ENCODE results near the gene ESRRA. TPM values are rescaled to one million over a fixed set of nuclear protein-coding genes. Genes with fewer than 3 reads are reported as not detected.
A peak's percentile ranks its signal among the peaks of the same experiment; 100 is the strongest.
"Not testable (repeated sequence)": the region's sequence is repeated elsewhere in the genome, so short reads cannot be mapped to it uniquely, and the experiment has no call there.

ESRRA gene
- total RNA-seq, 3 donors from 2014 or later: 81.5 to 93.4 (median 89.3) TPM

DNA sequence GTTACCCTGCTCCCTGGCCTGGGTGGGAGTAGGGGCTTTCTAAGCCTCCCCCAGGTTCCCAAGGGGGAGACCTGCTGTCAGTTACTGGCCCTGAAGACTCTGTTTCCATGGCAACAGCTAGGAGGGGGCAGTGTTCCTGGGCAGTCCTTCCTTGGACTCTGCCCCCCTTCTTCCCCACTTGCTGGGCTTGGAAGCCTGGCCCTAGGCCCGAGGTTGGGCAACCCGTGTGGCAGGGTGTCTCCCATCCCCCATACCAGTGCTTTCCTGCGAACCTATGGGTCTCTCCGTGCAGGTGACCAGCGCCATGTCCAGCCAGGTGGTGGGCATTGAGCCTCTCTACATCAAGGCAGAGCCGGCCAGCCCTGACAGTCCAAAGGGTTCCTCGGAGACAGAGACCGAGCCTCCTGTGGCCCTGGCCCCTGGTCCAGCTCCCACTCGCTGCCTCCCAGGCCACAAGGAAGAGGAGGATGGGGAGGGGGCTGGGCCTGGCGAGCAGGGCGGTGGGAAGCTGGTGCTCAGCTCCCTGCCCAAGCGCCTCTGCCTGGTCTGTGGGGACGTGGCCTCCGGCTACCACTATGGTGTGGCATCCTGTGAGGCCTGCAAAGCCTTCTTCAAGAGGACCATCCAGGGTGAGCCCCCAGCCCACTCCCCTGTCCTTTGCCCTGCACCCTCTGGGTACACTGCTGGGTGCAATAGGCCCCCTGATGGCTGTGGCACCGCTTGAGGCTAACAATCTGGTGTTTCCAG, 1.7 kb downstream of the ESRRA start:
- no peak for ATAC-seq
- Mint-ChIP-seq H3K27me3 (ENCODE audit: low read depth) (peaks cover under 1% of the 10 kb centered on the region), H3K36me3 (ENCODE audit: insufficient read depth) (peaks cover 7% of the 10 kb centered on the region), H3K4me3 (peak overlapping the region; percentile 99), H3K4me1 (ENCODE audit: low read depth) (peaks cover 26% of the 10 kb centered on the region), H3K9me3 (no peaks in the 10 kb centered on the region)
- DNase-seq: no peak

GRCh38 chr11:64307795-64308194, 2.5 kb downstream of the ESRRA start:
- Mint-ChIP-seq H3K4me1 (ENCODE audit: low read depth) (peaks cover 30% of the 10 kb centered on the region), H3K4me3 (peak overlapping the region; percentile 61)
- DNase-seq; ATAC-seq; H3K9me3 Mint-ChIP-seq; H3K36me3 Mint-ChIP-seq (ENCODE audit: insufficient read depth); H3K27me3 Mint-ChIP-seq (ENCODE audit: low read depth): not testable (repeated sequence)

DNA sequence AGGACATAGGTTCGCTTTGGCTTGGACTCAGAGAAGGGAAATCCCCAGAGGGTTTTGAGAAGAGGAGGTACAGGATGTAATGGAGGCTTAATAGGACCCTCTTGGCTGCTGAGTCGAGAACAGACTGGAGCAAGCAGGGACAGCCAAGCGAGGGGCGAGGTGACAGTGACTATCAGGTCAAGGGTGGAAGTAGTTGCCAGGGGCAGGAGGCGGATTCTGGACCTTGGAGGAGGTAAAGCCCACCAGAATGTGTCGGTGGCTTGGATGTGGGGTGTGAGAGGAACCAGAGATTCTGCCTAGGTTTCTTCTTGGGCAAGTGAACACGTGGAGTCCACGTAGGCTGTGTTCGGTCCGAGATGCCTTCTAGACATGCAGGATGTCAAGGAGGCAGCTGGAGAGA, 7.6 kb downstream of the ESRRA start:
- H3K4me1 Mint-ChIP-seq (ENCODE audit: low read depth): peaks cover 20% of the 10 kb centered on the region
- no peak for DNase-seq
- peaks cover 8% of the 10 kb centered on the region for H3K36me3 Mint-ChIP-seq (ENCODE audit: insufficient read depth)
- no peak for ATAC-seq
- no peaks in the 10 kb centered on the region for H3K27me3 Mint-ChIP-seq (ENCODE audit: low read depth)
- H3K4me3 Mint-ChIP-seq: no peak overlapping the region
- H3K9me3 Mint-ChIP-seq: no peaks in the 10 kb centered on the region

DNA sequence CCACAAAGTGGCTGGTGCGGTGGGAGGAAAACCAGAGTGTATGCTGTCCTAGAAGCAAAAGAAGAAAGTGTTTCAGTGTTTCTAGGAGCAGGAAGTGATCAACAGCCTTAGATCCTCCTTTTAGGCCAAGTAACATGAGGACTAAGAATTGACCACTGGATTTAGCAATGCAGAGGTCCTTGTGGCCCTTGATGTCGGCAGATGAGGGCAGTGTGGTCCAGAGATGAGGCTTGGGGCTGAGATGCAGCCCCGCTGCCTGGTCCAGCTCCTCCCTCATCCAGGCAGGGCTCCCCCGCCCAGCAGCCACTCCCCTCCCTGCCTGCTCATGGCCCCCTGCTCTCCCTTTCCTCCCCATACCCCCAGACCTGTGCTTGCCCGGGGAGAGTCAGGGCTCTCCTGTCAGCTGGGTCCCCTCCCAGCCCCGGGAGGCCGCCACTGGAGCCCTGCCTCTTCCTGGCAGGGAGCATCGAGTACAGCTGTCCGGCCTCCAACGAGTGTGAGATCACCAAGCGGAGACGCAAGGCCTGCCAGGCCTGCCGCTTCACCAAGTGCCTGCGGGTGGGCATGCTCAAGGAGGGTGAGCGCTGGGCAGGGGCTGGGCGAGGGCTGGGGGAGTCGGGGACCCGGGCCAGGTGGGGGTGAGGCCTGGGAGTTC, 8.3 kb downstream of the ESRRA start:
- Mint-ChIP-seq H3K9me3 (no peaks in the 10 kb centered on the region), H3K4me1 (ENCODE audit: low read depth) (peaks cover 22% of the 10 kb centered on the region), H3K27me3 (ENCODE audit: low read depth) (no peaks in the 10 kb centered on the region), H3K4me3 (no peak overlapping the region), H3K36me3 (ENCODE audit: insufficient read depth) (peaks cover 8% of the 10 kb centered on the region)
- ATAC-seq (no peak), DNase-seq (no peak)

DNA sequence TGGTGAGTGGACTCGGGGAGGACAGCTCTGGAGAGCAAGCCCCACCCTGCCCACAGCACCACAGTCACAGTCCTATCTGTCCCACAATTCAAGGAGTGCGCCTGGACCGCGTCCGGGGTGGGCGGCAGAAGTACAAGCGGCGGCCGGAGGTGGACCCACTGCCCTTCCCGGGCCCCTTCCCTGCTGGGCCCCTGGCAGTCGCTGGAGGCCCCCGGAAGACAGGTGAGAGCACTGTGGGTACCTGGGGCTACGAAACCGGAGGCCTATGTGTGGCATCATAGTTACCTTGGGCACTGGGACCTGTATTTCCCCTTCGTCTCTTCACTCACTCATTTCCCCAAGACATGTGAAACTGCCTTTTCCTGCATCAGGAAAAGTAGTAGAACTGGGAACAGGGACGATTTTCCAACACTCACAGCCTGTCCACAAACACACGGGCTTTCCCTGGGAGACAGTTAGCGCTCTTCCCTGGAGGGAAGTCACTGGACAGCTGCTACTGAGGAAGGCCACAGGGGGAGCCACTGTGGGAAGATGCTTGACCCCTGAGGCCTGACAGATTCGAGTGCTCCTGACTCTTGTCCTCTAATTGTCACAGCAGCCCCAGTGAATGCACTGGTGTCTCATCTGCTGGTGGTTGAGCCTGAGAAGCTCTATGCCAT, 9.0 kb downstream of the ESRRA start:
- DNase-seq (no peak), ATAC-seq (no peak)
- H3K27me3 Mint-ChIP-seq (ENCODE audit: low read depth): no peaks in the 10 kb centered on the region
- H3K4me3 Mint-ChIP-seq: no peak overlapping the region
- H3K4me1 Mint-ChIP-seq (ENCODE audit: low read depth): peaks cover 27% of the 10 kb centered on the region
- H3K36me3 Mint-ChIP-seq (ENCODE audit: insufficient read depth): peaks cover 8% of the 10 kb centered on the region
- H3K9me3 Mint-ChIP-seq: no peaks in the 10 kb centered on the region

GRCh38 chr11:64314805-64315561, 9.7 kb downstream of the ESRRA start:
- peaks cover 8% of the 10 kb centered on the region for H3K36me3 Mint-ChIP-seq (ENCODE audit: insufficient read depth)
- no peaks in the 10 kb centered on the region for H3K27me3 Mint-ChIP-seq (ENCODE audit: low read depth)
- H3K9me3 Mint-ChIP-seq: no peaks in the 10 kb centered on the region
- peak overlapping the region; percentile 37 for H3K4me3 Mint-ChIP-seq
- DNase-seq: no peak
- H3K4me1 Mint-ChIP-seq (ENCODE audit: low read depth): peaks cover 30% of the 10 kb centered on the region
- ATAC-seq: no peak

- not testable (repeated sequence) for H3K9me3 Mint-ChIP-seq; DNase-seq; H3K27me3 Mint-ChIP-seq (ENCODE audit: low read depth); ATAC-seq
- H3K4me3 Mint-ChIP-seq: peak overlapping the region; percentile 94
- peaks cover 11% of the 10 kb centered on the region for H3K36me3 Mint-ChIP-seq (ENCODE audit: insufficient read depth)
- H3K4me1 Mint-ChIP-seq (ENCODE audit: low read depth): peaks cover 27% of the 10 kb centered on the region
Measured at GRCh38 chr11:64315667-64316526, 10.6 kb downstream of the ESRRA start.

DNA sequence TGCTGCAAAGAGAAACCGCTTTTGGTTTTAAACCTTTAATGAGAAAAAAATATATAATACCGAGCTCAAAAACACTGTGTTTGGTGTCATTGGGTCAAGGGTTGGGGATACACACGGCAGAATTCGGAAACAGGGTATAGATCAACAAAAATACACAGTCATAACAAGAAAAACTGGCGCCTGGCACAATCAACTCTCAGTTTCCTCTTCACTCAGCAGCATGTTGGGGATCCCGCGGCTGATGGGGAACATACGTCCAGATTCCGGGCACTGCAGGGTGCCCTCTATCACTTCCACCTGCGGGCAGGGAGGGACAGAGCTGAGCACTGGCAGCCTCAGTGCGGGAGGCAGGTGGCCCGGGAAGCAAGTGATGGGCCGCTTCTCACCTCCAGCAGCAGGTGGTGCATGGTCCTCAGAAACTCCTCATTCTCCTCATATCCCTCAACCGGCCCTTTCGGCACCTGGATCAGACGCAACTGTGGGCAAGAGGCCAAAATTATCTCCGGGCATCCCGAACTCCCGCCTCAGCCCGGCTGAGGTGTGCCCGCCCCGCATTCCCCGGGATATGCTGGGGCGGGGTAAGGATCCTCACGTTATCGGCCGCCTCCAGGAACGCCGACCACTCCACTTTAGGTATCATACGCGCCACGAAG, 11.5 kb downstream of the ESRRA start:
- no peak for DNase-seq
- ATAC-seq: peak; percentile 3
- H3K36me3 Mint-ChIP-seq (ENCODE audit: insufficient read depth): peaks cover 16% of the 10 kb centered on the region
- peak overlapping the region; percentile 94 for H3K4me3 Mint-ChIP-seq
- no peaks in the 10 kb centered on the region for H3K9me3 Mint-ChIP-seq
- peaks cover 25% of the 10 kb centered on the region for H3K4me1 Mint-ChIP-seq (ENCODE audit: low read depth)
- H3K27me3 Mint-ChIP-seq (ENCODE audit: low read depth): no peaks in the 10 kb centered on the region

DNA sequence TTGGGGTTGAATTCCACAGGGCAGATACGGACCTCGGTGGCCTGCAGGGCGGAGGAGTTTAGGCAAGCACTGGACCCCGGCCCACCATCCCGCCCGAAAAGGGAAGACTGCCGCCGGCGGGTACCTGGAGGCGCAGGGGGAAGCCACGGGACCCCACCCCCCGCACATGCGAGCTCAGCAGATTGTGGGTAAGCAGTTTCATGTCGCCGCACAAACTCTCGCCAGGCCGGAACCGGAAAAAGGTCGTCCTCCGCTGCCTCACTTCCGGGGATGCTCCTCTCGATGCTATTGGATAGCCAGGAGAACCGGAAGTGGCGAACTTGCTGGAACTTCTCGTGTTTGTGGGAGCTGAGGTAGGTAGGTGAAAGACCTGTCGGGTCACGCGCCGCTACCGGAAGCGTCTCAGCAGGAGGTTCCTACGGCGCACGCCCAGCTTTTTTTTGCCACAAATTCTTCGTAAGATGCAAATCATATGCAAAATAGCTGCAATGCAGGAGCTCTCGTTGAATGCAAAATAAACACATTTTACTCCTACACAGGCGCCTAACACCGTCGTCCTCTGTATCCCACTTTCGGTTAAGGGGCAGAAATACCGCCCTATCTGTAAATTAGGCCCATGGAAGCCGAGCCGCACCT, 12.1 kb downstream of the ESRRA start, which contains the start of gene TRMT112:
TSS of gene TRMT112 (minus strand) at position 235 of the 636 bp plus-strand sequence. CDS start at position 202, 33 bp downstream.
- ATAC-seq: peak; percentile 83
- H3K9me3 Mint-ChIP-seq: no peaks in the 10 kb centered on the region
- DNase-seq: peak; percentile 89
- H3K4me3 Mint-ChIP-seq: peak within 1 kb of the TSS; percentile 94
- no peaks in the 10 kb centered on the region for H3K27me3 Mint-ChIP-seq (ENCODE audit: low read depth)
- peaks cover 24% of the 10 kb centered on the region for H3K4me1 Mint-ChIP-seq (ENCODE audit: low read depth)
- peaks cover 17% of the 10 kb centered on the region for H3K36me3 Mint-ChIP-seq (ENCODE audit: insufficient read depth)

GRCh38 chr11:64317961-64318765, 12.8 kb downstream of the ESRRA start, which contains the start of gene PRDX5:
Gene PRDX5 (plus strand): TSS chr11:64318121. CDS start chr11:64318216, 95 bp downstream.
- Mint-ChIP-seq H3K4me1 (ENCODE audit: low read depth) (peaks cover 19% of the 10 kb centered on the region), H3K9me3 (no peaks in the 10 kb centered on the region)
- ATAC-seq: peak; percentile 82 to 84

DNA sequence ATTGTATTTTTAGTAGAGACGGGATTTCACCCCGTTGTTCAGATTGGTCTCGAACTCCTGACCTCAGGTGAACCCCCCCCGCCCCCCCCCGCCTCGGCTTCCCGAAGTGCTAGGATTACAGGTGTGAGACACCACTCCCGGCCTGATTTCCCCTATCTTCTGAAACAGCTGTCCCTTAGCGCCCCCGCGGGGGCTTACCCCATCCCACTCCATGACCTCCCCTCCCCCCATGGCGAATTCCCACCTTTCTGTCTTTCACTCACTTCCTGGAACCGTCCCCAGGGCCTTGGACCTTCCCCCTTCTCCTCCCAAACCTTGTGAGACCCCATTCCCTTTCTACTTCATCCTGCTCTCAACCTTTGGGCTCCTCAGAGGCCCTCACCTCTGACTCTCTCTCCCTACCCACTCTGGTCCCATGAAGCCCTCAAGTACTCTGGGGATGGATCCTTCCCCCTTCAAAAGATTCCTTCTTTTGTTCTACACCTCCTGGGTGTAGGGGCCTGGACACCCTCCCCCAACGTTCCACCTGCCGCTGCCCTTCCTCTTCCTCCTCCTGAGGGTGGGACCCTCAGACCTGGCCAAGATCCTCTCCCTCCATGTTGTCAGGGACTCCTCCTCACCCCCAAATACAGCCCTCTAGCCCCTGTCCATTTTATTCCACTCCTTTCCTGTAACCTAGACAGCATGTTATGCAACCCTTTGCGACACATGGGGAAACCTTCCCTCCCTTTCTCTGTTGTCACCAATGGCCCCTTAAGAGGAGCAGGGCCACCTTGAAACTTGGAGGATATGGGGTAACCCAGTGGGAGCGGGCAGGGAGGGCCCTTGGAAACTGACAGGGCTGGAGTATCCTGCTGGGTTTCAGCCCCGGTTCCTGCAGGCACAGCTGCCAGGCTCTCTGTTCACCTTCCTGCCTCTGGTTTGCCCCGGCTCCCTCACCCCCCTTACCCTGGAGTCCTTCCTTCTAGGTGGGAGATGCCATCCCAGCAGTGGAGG, 13.7 kb downstream of the ESRRA start:
- Mint-ChIP-seq H3K36me3 (ENCODE audit: insufficient read depth) (peaks cover 17% of the 10 kb centered on the region), H3K9me3 (no peaks in the 10 kb centered on the region), H3K4me3 (peak overlapping the region; percentile 94), H3K27me3 (ENCODE audit: low read depth) (no peaks in the 10 kb centered on the region), H3K4me1 (ENCODE audit: low read depth) (peaks cover 19% of the 10 kb centered on the region)
- ATAC-seq (no peak), DNase-seq (no peak)

More at GRCh38 chr11:64317961-64318765, 12.8 kb downstream of the ESRRA start, which contains the start of gene PRDX5:
- no peaks in the 10 kb centered on the region for H3K27me3 Mint-ChIP-seq (ENCODE audit: low read depth)
- H3K4me3 Mint-ChIP-seq: peak within 1 kb of the TSS; percentile 94
- peak; percentile 91 for DNase-seq
- peaks cover 17% of the 10 kb centered on the region for H3K36me3 Mint-ChIP-seq (ENCODE audit: insufficient read depth)
